ENCODE measurements around the gene FADS2.
A peak's percentile ranks its signal among the peaks of the same experiment; 100 is the strongest.

Gene FADS2

DNA sequence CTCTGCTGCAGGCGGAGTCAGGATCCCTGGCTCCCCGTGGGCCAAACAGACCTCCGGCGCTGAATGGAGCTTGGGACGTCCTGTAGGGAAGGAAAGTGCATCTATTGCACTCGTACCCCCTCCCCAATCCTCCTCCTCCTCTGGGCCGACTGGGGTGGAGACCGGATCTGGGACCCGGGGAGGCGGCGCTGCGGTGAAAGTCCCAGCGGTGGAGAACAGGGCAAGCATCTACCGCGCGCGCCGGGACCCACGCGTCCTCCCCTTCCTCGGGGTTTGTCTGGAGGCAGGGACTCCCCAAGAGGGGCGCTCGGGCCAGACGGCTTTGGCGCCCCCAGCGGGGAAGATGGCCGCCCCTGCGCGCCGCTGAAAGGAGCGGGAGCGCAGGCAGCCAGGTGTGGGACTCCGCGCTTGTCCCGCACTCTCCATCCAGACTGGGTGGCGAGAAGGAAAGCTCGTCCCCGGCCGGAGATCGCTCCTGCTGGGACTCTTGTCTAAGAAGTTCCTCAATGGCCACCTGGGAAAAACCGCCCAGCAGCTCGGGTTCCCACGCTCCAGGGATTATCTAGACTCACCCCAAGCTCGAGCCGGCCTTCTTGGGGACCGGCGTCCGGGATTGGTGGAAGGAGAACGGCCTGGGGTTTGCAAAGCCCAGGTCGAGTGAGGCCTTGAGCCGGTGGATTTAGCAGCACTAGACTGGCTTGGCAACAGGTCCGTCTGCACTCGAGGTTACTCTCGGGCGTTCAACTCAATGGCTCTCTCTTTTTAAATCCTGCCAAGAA lies 718 bp downstream of the FADS2 start:
- no peak for DNase-seq

DNA sequence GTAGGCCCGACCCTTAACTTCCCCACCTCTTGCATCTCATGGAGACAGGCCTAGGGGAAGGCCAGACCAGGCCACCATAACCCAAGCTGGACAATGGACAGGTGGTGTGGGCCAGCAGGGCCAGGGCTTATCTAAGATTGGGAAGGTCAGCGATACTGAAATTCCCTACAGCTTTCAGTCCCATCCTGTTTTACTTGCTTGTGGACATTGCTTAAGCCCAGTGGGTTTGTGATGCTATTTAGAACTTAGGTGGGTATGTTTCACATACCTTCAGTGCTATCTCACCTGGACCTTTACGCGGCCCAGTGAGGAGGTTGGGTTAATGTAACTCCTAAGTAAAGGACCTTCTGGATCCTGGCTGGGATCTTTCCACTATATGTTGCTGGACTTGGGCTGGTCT lies 1.7 kb downstream of the FADS2 start:
- DNase-seq: no peak

DNA sequence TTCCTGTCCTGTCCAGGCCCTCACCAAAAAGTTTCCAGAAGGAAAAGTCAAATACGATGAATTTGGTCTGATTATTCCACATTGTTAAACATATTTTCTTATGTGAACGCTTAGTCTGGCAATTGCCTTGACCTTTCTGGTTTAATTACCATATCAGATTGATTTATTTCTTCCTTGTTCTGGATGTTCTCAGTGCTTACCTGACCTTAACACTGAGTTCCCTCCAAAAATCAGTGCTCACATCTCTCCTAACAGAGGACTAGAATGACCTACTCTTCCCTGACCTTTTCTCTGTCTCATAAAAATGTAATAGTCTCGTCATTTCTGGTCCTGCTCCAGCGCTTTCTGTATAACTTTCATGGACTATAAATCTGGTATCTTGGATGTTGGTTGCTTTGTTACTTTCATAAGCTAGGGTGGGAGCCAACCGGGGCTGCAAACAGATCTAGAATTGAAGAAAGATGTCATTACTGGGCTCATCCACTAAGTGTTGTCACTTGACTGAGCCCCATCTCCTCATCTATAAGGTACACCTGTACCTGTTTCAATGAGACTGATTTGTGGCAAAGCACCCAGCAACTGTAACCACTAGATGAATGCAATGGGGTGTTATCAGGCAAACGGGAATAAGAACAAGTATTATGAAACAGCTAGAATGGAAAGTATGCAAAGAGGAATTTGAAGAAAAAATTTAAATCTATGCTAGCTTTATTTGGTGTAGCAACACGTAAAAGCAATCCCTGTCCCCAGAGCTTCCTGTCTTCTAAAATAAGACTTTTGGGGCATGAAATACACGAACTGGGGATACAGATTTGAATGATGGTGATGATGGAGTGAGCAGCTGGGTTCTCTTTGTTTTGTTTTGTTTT lies 2.4 kb downstream of the FADS2 start:
- DNase-seq: no peak

DNA sequence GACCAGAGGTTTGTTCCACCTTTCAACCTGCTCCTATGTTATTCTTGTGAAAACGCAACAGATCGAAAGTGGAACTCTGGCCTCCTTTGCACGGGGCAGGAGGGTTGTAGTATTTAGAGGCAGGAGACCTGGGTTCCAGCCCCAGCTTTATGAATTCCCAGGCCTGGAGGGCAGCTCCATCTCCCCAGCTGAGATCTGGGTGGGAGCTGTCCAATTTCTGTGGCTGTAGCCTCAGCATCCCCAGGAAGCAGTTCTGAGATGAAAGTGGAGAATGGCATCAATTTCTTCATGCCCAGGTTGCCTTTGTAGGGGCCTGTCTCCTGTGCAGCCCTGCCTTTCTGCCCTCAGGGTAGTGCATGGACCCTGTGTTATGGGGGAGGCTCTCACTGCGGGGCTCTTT lies 4.1 kb downstream of the FADS2 start:
- no peak for DNase-seq

DNA sequence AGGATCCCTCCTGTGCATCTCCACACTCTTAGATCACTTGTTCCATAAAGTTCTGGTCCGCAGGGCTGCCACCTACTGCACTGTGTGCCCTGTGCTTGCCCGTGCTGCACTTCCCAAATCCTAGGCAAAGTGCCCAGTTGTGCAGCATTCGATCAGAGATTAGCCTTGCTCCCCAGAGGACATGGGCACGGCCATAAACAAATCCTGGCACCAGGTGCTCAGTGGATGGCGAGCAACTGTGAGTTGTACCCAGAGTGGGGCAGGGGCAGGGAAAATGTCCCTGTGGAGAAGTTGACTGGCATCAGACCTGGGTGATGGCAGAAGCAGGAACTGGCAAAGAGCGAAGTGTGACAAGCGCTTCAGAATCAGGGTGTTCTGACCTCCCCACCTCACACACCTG lies 4.7 kb downstream of the FADS2 start:
- no peak for DNase-seq

DNA sequence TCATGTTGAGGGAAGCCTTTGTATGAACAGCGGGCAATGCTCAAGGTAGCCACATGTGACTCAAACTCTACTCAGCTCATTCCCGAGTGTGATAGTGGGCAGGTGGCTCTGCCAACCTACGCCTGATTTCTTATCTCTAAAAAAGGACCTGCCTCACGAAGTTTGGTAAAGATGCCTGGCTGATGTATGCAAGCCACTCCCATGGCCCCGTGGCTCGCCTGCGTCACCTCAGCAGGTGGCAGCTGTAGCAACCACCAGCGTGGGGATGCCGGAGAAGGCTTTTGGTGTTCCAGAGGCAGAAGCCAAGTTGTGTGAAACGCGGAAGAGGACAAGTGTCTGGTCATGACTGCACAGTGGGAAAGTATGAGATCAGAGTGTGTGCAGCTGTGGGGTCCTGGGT lies 5.4 kb downstream of the FADS2 start:
- peak; percentile 53 for DNase-seq

DNA sequence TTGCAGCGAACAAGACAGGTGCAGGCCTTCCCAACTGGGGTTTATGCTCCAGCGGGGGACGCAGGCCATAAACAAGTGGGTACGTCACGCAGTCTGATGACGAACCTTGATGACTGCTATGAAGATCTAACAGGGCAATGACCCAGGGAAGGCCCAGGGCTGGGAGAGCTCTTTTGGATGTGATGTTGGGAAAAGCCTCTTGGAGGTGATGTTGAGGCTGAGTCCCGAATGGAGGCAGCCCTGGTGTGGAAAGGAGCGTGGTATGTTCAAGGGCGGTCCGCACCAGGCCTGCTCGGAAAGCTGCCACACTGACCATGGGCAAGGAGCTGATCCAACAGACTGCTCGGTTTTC lies 5.8 kb downstream of the FADS2 start:
- DNase-seq: no peak

DNA sequence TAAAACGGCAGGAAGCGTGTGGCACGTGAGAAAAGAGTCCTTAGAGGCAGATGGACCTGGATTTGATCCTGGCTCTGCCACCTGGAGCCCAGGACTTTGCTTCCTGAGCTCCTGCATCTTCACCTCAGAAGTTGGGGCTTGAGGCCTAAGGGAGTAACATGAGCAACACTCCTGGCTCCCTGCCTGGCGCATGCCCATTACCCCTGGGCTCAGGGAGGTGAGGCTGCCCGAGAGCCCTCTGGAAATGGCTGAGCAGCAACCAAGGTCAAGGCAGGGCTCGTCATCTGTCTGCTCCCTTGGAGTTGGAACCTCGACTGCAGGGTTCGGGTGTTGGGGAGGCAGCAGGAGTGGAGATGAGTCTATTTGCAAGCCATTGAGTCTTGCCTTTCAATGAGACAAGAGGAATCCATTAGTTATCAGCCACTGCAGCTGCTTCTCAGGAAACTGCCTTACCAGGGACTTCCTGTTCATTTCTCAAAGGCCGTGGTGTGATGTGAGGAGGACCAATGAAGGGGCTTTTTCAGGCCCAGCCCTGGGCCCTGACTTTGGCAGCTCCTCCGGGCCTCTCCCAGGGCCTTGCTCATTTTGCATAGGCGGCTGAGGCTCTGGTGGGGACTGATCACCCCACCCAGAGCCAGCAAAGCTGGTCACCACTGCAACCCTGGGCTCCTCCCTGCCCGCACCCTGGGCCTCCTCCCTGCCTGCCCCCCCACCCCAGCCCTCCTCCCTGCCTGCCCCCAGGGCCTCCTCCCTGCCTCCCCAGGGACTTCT lies 6.4 kb downstream of the FADS2 start:
- DNase-seq: peak; percentile 48

DNA sequence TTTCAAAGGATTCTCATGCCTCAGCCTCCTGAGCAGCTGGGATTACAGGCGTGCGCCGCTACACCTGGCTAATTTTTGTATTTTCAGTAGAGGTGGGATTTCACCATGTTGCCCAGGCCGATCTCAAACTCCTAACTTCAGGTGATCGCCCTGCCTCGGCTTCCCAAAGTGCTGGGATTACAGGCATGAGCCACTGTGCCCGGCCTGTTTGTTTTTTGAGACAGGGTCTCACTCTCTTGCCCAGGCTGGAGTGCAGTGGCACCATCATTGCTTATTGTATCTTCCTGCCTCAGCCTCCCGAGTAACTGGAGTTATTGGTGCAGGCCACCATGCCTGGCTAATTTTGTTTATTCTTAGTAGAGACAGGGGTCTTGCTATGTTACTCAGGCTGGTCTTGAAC lies 8.1 kb downstream of the FADS2 start:
- DNase-seq: no peak

DNA sequence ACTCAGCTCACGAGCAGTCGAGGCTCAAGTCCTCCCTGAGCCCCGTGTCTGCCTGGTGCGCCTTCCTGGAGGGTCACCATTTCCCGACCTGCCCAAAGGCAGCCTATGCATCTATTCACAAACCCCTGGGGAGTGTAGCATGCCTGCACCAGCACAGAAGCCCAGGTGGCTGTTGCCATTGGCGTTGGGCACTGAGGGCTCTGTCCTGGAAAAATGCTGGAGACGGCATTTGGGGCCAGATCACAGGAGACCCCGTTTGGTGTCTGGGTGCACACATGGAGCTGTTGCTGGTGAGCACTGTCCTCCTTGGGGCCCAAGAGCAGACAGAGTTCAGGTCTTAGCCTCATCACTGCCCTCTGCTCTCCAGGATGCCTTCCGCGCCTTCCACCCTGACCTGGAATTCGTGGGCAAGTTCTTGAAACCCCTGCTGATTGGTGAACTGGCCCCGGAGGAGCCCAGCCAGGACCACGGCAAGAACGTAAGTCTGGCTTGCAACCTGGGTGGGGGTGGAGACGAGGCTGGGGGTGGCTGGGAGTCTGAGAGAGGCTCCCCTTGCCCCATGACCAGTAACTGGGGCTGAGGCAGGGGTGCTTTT lies 9.4 kb downstream of the FADS2 start:
- no peak for DNase-seq

DNA sequence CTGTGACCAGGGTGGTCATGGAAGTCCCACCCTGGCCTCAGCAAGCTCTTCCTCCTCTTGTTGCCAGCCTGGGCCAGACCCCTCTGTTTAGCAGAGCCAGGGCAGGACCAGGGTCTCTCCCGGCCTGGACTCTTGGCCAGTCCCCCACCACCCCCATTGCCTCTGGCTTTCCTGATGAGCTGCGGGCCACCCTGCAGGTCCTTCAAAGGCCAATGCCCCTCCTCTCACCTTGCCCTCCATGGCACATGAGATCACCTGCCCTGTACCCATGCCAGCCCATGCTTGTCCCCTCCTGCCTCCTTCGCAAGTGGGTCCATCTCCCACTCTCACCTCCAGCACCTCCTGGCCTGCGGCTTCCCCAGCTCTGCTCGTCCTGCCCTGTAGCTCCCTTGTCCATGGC lies 10.4 kb downstream of the FADS2 start:
- no peak for DNase-seq

DNA sequence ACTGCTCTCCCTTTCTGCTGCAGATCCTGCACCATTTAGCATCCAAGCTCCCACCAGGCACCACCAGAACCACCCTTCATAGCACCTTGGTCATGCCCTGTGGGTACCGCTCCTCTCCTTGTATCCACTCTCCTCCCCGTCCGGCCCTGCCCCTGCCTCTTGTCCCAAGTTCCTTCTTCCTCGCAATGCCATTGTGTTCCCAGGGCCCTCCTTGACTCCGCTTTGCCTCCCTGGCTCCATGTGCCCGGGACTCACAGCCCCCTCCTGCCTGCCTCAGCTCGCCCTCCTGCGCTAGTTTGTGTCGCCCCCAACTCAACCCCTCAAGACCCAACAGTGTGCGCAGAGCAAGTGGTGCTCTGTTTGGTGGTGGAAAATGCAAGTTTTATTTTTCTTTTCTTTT lies 10.8 kb downstream of the FADS2 start:
- no peak for DNase-seq

DNA sequence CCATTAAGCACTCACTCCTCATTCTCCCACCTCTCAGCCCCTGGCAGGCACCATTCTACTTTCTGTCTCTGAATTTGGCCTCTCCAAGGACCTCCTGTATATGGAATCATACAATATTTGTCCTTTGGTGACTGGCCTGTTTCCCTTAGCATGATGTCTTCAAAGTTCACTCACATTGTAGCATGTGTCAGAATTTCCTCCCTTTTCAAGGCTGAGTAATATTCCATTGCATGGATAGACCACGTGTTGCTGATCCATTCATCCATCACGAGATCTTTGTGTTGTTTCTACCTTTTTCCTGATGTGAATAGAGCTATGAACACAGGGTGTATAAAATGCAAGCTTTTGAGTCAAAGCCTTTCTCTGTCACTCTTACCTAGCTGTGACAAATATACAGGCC lies 11.6 kb downstream of the FADS2 start:
- DNase-seq: no peak

DNA sequence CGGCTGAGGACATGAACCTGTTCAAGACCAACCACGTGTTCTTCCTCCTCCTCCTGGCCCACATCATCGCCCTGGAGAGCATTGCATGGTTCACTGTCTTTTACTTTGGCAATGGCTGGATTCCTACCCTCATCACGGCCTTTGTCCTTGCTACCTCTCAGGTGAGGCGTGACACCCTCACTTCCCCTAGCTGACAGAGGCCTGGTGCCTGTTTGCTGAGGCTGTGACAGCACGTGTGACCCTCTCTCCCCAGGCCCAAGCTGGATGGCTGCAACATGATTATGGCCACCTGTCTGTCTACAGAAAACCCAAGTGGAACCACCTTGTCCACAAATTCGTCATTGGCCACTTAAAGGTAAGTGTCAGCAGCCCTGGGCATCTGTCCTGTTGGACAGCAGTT lies 12.3 kb downstream of the FADS2 start:
- DNase-seq: no peak

DNA sequence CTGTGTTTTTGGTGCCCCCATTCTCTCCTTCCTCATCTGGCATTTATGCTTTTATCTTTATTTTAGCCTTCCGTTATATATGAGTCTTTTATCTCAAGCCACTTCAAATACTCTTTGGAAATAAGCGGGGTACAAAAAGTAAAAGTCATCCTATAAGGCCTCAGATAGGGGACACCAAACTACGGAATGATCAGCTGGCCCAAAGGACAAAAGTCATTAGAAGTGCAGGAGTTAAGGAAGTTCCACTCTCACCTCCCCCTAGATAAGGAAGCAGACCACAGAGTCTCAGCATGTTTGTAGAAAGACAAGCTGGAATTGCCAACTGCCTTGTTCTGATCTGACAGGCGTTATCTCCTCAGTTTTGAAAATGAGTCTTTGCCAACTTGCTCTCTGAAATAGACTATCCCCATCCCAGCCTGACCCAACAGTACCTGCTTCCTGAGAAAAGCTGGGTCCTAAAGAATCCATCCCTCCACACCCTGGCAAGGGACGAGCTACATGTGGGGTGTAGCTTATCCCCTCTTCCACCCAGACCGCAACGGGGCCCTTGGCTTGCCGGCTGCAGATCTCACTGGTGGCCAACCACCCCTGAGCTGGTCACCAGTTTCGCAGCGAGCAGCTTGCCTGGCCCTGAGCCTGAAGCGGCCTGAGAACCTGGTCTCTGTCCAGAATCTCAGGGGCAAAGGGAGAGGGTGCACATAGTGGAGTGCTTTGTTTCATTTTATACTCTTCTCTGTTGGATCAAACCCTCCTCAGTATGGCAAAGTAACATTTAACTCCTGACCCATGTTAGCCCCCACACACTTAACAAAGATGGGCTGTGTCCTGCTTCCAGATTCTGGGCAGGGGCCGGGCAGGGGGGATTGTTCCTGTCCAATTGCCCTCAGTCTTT lies 13.8 kb downstream of the FADS2 start:
- DNase-seq: no peak

DNA sequence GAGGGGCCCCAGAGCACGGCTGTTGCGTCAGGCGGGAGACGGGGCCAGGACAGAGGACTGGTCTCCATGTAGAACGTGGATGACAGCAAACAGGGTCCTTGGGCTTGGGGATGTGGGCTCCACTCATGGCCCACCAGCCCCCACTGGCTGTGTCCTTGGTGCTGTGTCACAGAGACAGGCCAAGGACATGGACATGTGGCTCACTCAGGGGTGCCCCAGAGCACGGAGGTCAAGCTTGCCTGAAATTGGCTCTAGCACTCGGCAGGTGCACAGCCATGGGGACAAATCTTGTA lies 14.4 kb downstream of the FADS2 start:
- no peak for DNase-seq

DNA sequence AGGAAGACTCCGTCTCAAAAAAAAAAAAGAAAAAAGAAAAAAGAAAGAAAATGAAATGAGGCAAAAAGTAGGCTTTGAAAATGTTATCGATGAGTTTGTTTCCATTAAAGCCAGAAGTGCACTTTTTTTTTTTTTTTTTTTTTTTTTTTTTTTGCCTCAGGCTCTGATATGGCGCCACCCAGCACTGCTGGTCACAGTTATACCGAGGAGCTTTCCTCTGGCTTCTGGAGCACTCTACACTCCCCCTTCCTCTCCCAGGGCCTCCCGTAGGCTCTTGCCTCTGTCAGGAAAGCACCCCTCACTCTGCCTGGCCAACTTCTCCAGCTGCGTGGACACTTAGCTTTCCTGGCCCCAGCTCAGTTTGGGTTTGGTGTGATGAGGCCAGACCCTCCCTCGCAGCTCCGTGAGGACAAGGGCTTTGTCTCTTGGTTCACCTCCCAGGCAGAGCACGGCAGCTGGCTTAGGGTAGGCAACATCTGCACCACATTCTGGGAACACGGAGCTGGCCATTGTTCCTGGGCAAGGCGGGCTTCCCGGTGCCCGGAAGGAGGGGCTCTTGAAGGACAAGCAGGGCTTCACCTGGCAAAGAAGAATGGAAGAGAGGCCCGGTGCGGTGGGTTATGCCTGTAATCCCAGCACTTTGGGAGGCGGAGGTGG lies 16.9 kb downstream of the FADS2 start:
- no peak for DNase-seq

DNA sequence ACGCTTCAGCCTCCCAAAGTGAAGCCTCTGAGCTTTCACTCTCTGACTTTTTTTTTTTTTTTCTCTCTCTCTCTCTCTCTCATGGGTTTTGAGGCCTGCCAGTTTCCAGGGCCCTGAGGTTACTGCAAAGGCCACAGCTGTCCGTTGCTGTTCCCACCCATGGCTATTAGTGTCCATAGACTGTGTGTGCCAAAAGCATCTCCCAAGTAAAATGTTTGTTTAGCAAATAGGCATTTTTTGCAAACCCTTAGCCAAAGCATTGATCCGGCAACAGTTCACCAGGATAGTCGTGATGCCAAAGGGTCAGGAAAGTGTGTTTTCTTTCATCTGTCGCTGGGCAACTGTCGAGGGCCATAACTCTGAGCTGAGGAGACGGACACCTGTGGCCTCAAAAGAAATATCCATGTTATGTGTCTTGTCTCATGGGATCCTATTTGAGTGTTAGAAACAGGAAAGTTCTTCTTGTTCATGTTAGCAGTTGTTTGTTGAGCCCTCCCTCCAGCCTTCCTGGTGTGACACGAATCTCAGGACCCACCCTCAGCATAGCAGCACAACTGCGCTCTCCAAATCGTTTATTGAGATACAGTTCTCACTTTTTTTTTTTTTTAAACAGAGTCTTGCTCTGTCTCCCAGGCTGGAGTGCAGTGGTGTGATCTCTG lies 18.4 kb downstream of the FADS2 start:
- no peak for DNase-seq

DNA sequence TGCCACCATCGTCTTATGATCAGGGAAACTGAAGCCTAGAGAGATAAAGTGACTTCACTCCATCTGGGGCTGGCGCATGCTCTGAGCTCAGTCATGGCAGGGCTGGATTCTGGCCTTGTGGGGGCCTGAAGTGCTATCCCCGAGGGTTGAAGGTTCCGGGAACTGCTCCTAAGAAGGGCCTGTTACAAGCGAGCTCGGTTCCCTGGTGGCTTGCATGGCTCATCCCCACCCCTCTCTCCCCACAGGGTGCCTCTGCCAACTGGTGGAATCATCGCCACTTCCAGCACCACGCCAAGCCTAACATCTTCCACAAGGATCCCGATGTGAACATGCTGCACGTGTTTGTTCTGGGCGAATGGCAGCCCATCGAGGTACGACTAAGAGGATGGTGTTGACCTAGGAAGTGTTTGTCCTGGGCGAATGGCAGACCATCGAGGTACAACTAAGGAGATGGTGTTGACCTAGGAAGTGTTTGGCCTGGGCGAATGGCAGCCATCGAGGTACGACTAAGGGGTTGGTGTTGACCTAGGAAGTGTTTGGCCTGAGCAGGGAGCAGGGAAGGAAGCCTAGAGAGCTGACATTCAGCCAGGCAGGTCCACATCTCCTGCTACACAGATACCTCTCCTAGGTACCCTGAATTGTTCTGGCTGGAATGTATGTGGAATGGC lies 19.9 kb downstream of the FADS2 start:
- no peak for DNase-seq

DNA sequence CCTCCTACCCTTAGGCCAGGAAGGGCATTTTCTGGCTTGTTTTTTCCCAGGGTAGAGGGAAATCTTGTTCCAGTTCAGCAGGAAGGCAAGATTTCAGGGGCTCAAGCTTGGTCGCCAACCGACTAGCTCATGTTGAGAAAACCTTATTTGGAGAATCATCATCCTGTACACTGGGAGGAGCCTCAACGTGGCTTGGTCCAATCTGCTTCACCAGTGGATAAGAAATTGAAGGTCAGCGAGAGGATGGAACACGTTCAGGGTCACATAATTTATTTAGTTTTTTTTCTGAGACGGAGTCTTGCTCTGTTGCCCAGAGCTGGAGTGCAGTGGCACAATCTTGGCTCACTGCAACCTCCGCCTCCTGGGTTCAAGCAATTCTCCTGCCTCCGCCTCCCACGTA lies 20.5 kb downstream of the FADS2 start:
- DNase-seq: no peak

DNA sequence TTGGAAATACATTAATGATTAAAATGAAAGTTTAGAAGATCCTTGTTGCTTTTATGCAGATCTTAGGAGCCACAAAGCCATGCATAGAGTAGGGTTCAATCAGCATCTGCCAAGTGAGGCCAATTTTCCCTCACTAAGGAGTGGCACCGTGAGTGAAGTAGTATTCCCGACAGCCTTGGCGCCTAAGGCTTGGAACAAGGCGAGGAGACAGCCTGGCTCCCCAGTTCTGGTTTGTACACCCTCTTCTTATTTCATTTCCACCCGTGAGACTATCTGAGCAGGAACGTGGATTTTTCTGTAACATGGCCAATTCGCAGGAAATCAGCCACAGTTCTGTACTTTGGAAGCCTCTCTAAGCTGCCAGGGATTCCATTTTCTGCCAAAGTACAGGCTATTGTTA lies 22.6 kb downstream of the FADS2 start:
- no peak for DNase-seq

All from NCI-H2107 (cell line).